ENCODE measurements around the gene MN1. TPM values are rescaled to one million over a fixed set of nuclear protein-coding genes. Genes with fewer than 3 reads are reported as not detected.

MN1 gene
- total and polyA plus RNA-seq, 2 experiments from 2014 or later: 1.0 to 6.8 TPM

DNA sequence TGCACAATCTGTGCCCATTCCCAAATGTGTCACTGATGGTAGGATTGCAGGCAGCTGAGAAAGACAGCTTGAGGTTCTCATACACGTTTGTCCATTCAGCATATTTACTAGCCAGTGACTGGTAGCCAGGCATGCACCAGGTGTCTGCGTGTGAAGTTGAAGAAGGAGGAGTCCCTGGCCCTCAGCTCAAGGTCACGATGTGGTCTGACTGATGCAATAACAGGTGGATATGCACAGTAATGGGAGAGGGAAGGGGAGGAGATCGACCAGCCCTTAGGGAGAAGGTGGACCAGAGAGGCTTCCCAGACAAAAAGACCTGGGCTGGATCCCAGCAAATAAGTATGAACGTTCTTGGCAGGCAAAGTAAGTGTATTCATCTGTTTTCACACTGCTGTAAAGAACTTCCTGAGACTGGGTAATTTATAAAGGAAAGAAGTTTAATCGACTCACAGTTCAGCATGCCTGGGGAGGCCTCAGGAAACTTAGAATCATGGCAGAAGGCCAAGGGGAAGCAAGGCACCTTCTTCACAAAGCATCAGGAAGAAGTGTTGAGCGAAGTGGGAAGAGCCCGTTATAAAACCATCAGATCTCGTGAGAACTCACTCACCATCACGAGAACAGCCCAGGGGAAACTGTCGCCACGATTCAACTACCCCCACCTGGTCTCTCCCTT, 96.0 kb downstream of the MN1 start (continued):
- TF ChIP-seq EZH2phosphoT487 (IDR thresholded peaks at IDR 0.05; ENCODE audit: unreplicated experiment): no peak
- TF ChIP-seq, protein P1, sequence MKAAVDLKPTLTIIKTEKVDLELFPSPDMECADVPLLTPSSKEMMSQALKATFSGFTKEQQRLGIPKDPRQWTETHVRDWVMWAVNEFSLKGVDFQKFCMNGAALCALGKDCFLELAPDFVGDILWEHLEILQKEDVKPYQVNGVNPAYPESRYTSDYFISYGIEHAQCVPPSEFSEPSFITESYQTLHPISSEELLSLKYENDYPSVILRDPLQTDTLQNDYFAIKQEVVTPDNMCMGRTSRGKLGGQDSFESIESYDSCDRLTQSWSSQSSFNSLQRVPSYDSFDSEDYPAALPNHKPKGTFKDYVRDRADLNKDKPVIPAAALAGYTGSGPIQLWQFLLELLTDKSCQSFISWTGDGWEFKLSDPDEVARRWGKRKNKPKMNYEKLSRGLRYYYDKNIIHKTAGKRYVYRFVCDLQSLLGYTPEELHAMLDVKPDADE (IDR thresholded peaks at IDR 0.05): no peak
- no peak for TF ChIP-seq STAT1 (IDR thresholded peaks at IDR 0.05; ENCODE audit: unreplicated experiment)
- TF ChIP-seq, protein P2, sequence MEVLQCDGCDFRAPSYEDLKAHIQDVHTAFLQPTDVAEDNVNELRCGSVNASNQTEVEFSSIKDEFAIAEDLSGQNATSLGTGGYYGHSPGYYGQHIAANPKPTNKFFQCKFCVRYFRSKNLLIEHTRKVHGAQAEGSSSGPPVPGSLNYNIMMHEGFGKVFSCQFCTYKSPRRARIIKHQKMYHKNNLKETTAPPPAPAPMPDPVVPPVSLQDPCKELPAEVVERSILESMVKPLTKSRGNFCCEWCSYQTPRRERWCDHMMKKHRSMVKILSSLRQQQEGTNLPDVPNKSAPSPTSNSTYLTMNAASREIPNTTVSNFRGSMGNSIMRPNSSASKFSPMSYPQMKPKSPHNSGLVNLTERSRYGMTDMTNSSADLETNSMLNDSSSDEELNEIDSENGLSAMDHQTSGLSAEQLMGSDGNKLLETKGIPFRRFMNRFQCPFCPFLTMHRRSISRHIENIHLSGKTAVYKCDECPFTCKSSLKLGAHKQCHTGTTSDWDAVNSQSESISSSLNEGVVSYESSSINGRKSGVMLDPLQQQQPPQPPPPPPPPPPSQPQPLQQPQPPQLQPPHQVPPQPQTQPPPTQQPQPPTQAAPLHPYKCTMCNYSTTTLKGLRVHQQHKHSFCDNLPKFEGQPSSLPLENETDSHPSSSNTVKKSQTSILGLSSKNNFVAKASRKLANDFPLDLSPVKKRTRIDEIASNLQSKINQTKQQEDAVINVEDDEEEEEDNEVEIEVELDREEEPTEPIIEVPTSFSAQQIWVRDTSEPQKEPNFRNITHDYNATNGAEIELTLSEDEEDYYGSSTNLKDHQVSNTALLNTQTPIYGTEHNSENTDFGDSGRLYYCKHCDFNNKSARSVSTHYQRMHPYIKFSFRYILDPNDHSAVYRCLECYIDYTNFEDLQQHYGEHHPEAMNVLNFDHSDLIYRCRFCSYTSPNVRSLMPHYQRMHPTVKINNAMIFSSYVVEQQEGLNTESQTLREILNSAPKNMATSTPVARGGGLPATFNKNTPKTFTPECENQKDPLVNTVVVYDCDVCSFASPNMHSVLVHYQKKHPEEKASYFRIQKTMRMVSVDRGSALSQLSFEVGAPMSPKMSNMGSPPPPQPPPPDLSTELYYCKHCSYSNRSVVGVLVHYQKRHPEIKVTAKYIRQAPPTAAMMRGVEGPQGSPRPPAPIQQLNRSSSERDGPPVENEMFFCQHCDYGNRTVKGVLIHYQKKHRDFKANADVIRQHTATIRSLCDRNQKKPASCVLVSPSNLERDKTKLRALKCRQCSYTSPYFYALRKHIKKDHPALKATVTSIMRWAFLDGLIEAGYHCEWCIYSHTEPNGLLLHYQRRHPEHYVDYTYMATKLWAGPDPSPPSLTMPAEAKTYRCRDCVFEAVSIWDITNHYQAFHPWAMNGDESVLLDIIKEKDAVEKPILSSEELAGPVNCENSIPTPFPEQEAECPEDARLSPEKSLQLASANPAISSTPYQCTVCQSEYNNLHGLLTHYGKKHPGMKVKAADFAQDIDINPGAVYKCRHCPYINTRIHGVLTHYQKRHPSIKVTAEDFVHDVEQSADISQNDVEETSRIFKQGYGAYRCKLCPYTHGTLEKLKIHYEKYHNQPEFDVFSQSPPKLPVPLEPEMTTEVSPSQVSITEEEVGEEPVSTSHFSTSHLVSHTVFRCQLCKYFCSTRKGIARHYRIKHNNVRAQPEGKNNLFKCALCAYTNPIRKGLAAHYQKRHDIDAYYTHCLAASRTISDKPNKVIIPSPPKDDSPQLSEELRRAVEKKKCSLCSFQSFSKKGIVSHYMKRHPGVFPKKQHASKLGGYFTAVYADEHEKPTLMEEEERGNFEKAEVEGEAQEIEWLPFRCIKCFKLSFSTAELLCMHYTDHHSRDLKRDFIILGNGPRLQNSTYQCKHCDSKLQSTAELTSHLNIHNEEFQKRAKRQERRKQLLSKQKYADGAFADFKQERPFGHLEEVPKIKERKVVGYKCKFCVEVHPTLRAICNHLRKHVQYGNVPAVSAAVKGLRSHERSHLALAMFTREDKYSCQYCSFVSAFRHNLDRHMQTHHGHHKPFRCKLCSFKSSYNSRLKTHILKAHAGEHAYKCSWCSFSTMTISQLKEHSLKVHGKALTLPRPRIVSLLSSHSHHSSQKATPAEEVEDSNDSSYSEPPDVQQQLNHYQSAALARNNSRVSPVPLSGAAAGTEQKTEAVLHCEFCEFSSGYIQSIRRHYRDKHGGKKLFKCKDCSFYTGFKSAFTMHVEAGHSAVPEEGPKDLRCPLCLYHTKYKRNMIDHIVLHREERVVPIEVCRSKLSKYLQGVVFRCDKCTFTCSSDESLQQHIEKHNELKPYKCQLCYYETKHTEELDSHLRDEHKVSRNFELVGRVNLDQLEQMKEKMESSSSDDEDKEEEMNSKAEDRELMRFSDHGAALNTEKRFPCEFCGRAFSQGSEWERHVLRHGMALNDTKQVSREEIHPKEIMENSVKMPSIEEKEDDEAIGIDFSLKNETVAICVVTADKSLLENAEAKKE (CRISPR knock-in tag; IDR thresholded peaks at IDR 0.05): no peak

DNA sequence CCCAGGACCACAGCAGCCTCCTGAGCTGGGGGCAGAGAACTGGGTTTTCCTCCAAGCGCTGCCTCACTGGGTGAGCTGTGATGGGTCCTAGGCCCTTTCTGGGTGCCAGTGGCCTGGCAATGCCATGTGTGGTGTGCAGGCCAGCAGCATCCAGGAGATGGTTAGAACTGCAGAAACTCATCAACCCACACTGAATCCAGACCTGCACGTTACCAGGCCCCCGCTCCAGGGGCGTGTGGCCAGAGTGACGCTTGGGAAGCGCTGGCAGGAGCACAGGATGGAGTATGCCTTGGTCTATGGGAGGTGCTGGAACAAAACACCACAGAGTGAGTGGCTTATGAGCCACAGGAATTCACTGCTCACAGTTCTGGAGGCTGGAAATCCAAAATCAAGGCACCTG, 97.0 kb downstream of the MN1 start:
- H3K4me1 Mint-ChIP-seq: no peaks in the 10 kb centered on the region; the same call in 2 of the 3 replicates
- H3K27me3 ChIP-seq (ENCODE audit: insufficient read depth): no peaks in the 10 kb centered on the region
- no peak overlapping the region for H3K4me3 ChIP-seq
- no peak overlapping the region for H3K27ac Mint-ChIP-seq
- H4K20me1 ChIP-seq (replicated peaks; ENCODE audit: insufficient read depth): peaks cover 35% of the 10 kb centered on the region
- no peak overlapping the region for H2AFZ ChIP-seq
- TF ChIP-seq, protein P3, sequence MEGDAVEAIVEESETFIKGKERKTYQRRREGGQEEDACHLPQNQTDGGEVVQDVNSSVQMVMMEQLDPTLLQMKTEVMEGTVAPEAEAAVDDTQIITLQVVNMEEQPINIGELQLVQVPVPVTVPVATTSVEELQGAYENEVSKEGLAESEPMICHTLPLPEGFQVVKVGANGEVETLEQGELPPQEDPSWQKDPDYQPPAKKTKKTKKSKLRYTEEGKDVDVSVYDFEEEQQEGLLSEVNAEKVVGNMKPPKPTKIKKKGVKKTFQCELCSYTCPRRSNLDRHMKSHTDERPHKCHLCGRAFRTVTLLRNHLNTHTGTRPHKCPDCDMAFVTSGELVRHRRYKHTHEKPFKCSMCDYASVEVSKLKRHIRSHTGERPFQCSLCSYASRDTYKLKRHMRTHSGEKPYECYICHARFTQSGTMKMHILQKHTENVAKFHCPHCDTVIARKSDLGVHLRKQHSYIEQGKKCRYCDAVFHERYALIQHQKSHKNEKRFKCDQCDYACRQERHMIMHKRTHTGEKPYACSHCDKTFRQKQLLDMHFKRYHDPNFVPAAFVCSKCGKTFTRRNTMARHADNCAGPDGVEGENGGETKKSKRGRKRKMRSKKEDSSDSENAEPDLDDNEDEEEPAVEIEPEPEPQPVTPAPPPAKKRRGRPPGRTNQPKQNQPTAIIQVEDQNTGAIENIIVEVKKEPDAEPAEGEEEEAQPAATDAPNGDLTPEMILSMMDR (conservative IDR thresholded peaks at IDR 0.05; ENCODE audit: low read depth in 2 of 2): no peak
- no peak for TF ChIP-seq ZNF114 (CRISPR knock-in tag; IDR thresholded peaks at IDR 0.05)
- TF ChIP-seq STAT1 (IDR thresholded peaks at IDR 0.05; ENCODE audit: unreplicated experiment): no peak
- TF ChIP-seq ZNF331 (CRISPR knock-in tag; IDR thresholded peaks at IDR 0.05; ENCODE audit: low read depth): no peak
- TF ChIP-seq JUNB (IDR thresholded peaks at IDR 0.05; ENCODE audit: unreplicated experiment): no peak
- H3K79me2 ChIP-seq (replicated peaks; ENCODE audit: insufficient read depth): peaks cover 60% of the 10 kb centered on the region
- ATAC-seq (no peak), DNase-seq (ENCODE audit: low spot score) (no peak)
- H3K27ac ChIP-seq (ENCODE audit: low read depth): no peak overlapping the region
- H3F3A ChIP-seq (replicated peaks; ENCODE audit: low read depth): no peaks in the 10 kb centered on the region
- peaks cover 68% of the 10 kb centered on the region for H3K36me3 Mint-ChIP-seq (ENCODE audit: low read depth)
- no peak overlapping the region for H3K4me2 ChIP-seq
- H3K9me2 ChIP-seq (ENCODE audit: insufficient read depth): no peaks in the 10 kb centered on the region
- H3K4me1 ChIP-seq (ENCODE audit: insufficient read depth): no peaks in the 10 kb centered on the region
- no peak overlapping the region for H3K4me3 Mint-ChIP-seq
- H3K9me3 Mint-ChIP-seq: peaks cover 14% of the 10 kb centered on the region
- peaks cover 7% of the 10 kb centered on the region for H3K27me3 Mint-ChIP-seq (ENCODE audit: insufficient read depth, low read depth, poor library complexity)
- no peaks in the 10 kb centered on the region; the same call in 1 of the 2 replicates for H3K36me3 ChIP-seq (ENCODE audit: insufficient read depth)
